IPS-NIHi7 (cell line): Measurements from ENCODE around the gene TMEM243.
"Not testable (repeated sequence)": the region's sequence is repeated elsewhere in the genome, so short reads cannot be mapped to it uniquely, and the experiment has no call there.

Experiments
- DNase-seq: peaks from one replicate; pipeline ENCODE4 v3.0.0; 2012; ENCODE audit warnings: mixed read lengths; ENCODE audit errors: extremely low spot score

Gene TMEM243

DNA sequence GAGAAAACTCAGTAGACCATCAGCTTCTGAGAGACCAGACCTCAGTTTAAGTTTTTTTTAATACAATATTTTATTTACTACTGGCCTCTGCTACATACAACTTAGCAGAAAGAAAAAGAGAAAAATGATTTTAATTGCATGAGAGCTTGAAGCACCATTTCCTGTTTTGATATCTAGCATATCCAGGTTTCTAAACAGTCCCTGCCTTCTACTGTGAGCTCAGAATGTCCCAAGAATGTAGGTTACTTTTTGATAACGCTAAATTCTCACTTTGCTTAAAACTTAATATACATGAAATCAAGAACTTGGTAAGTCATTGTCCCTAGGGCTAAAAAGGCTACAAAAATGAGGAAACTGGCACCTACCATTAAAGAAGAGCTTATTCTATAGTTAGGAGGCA, 7.0 kb downstream of the TMEM243 start:
- DNase-seq, result no peak

DNA sequence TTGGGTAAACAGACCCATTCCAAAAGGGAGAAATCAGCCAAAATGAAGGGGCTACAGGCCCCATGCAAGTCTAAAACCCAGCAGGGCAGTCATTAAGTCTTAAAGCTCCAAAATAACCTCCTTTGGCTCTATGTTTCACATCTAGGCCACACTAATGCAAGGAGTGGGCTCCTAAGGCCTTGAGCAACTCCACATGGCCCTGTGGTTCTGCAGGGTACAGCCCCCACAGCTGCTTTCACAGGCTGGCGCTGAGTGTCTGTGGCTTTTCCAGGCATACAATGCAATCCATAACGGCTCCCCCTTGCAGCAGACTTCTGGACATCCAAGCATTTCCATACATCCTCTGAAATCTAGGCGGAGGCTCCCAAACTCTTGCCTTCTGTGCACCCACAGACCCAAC, 9.0 kb downstream of the TMEM243 start:
- no peak for DNase-seq

DNA sequence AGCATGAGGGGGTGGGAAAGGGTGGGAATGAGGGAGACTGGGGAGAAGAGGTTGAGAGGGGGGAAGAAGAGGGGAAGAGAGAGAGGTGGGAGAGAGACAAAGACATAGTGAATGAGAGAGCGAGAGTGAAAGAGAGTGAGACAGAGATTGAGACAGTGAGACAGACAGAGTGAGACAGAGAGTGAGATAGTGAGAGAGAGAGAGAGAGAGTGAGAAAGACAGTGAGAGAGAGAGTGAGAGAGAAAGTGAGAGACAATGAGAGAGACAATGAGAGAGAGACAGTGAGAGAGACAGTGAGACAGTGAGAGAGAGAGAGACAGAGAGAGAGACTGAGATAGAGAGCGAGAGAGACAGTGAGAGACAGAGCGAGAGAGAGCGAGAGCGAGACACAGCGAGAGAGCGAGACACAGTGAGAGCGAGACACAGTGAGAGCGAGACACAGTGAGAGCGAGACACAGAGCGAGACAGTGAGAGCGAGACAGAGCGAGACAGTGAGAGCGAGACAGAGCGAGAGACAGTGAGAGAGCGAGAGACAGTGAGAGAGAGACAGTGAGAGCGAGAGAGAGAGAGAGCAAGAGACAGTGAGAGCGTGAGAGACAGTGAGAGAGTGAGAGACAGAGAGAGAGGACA, 10.1 kb downstream of the TMEM243 start:
- no peak for DNase-seq

DNA sequence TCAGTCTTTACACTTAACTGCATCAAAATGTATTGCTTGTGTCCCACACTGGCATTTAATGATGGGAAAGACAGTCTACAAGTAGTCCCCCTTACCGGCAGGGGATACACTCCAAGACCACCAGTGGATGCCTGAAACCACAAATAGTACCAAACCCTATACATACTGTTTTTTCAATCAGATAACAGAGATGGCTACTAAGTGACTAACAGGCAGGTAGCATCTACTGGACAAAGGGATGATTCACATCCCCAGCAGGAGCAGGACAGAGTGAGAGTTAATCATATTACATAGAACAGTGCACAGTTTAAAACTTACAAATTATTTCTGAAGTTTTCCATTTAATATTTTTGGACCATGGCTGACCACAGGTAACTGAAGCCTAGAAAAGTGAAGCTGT, 13.2 kb downstream of the TMEM243 start:
- no peak for DNase-seq

DNA sequence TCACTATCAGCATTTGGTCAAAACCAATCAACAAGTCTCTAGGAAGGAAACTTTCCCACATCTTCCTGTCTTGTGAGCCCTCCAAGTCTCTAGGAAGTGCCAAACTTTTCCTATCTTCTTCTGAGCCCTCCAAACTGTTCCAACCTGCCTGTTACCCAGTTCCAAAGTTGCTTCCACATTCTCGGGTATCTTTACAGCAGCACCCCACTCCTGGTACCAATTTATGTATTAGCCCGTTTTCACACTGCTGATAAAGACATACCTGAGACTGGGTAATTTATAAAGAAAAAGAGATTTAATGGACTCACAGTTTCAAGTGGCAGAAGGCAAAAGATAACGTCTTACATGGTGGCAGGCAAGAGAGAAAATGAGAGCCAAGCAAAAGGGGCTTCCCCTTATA, 13.8 kb downstream of the TMEM243 start:
- DNase-seq, result not testable (repeated sequence)

DNA sequence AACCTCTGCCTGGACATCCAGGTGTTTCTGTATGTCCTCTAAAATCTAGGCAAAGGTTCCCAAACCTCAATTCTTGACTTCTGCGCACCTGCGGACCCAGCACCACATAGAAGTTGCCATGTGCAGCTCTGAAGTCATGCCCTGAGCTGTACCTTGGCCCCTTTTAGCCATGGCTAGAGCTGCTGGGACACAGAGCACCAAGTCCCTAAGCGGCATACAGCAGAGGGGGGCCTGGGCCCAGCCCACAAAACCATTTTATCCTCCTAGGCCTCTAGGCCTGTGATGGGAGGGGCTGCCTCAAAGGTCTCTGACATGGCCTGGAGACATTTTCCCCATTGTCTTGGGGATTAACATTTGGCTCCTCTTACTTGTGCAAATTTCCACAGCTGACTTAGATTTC, 14.6 kb downstream of the TMEM243 start:
- no peak for DNase-seq

DNA sequence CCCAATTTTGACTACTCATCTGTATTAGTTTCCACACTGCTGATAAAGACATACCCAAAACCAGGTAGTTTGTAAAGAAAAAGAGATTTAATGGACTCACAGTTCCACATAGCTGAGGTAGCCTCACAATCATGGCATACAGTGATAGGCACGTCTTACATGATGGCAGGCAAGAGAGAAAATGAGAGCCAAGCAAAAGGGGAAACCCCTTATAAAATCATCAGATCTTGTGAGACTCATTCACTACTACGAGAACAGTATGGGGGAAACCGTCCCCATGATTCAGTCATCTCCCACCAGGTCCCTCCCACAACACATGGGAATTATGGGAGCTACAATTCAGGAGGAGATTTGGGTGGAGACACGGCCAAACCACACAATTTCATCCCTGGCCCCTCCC, 15.6 kb downstream of the TMEM243 start:
- not testable (repeated sequence) for DNase-seq

DNA sequence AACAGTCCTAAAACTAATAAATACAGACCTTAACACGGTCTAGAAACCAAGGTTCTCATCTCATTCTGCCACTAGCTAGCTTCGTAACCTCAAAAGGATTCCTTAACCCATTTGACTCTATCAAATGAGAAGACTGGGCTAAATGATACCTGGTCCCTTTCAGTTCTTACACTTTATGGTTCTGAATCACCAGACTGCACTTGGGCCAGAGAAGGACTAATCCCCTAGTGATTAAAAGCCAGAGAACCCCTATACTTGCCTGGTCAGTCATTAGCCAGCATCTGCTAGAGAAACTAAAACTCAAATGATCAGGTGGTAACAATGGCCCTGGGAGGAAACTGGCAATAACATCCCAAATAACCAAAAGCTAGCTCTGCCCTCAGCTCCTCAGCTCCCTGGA, 16.8 kb downstream of the TMEM243 start:
- no peak for DNase-seq

DNA sequence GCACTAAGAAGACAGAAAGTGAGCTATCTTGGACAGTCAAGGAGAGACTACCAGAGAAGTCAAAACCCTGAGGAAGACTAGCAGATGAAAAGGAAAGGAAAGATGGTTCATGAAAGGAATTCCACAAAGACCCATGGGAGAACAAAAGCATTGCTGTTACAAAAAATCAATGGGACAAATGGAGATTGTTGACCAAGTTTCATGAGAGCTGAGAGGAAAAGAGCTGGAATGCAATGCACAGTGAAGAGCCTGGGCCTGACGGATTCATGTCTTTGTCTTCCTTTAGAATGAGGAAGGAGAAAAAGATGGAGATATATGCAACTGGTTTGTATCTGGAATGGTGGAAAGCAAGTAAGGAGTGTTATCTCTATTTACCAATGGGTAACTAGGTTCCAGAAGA, 17.3 kb downstream of the TMEM243 start:
- no peak for DNase-seq

DNA sequence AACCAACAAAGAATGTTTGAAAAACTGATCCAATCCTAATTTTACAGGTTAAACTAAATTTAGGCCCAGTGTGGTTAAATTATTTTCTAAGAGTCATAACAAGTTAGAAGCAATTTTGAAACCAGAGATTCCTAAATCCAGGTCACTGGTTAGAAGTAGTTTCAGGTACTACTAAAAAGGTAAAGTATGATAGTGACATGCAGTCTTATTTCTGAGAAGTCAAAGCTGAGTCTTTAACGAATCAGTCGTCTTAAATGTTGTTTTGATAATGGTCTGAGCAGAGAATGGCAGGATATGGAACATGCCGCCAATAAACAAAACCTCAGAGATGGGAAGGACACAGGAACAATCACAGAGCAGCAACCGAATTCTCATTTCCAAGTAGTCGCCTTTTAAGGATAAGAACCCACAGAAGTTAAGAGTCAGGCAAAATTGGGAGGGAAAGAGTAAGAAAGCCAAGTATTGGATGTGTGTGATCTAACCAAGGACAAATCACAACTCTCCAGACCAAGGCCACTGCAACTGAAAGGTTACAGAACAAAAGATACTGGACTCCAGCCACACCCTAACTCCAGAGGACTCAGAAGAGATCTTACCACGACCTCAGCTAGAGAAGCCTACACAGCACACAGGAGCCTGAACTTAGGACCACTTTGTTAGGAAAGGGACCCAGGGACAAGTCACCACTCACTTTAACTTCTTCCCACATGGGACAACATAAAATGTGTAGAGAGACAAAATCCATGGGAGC, 19.7 kb downstream of the TMEM243 start:
- no peak for DNase-seq

DNA sequence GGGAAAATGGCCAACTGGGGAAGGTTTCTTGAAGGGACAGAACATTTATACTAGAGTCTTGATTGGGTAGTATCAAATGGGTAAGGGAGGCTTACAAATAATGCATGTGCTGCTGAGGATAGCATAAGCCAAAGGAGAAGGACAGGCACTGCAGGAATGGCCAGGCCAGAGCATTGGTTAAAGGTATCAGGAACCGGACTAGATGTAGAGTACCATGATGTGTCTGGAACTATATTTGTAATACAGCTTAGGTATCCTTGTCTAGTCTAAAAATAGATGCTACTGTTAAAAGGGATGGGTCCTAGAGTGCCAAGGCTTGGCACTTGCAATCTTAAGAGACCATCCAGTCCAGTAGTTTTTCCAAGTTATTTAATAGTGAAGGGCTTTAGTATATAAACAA, 20.3 kb downstream of the TMEM243 start:
- no peak for DNase-seq

DNA sequence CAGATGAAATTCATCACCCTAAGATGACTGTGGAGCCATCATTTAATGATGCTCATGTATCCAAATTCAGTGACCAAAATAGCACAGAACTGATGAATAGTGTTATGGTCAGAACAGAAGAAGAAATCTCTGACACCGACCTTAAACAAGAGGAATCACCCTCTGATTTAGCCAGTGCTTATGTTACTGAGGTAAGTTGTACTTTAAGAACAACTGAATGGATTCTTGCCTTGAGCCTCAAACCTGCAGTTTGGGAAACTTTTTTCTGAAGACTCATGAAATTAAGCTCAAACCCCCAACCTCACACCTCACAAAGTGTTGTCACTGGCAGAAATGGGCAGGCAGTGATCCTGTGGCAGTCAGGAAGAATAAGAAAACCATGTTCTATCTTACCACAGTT, 25.6 kb downstream of the TMEM243 start:
- no peak for DNase-seq

DNA sequence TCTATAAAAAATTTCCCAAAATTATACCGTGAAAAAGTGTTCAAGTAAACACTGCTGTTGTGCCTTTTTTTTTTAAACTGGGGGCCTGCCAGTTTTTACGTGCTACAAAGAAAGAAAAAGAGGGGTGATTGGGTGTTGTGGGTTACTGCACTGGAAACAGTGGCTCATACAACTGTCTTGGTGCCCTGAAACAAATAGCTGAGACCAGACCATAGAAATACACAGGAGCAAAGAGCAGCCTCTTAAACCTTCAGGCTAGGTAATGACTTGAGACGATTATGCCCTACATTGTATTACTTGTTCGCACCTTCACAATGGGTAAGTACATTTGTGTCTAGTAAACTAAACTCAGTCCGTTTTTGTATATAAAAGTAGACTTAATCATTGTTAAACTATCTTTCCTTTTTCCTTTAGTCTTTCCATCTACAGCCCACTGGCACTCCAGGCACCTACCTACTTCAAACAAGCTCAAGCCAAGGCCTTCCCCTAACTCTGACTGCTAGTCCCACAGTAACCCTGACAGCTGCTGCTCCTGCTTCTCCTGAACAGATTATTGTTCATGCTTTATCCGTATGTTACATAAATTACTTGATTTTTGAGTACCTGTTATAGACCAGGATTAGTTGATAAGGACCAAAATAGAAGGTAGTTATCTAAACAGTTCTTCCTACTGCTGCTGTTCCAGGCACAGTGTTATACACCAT, 26.6 kb downstream of the TMEM243 start:
- DNase-seq, result no peak

DNA sequence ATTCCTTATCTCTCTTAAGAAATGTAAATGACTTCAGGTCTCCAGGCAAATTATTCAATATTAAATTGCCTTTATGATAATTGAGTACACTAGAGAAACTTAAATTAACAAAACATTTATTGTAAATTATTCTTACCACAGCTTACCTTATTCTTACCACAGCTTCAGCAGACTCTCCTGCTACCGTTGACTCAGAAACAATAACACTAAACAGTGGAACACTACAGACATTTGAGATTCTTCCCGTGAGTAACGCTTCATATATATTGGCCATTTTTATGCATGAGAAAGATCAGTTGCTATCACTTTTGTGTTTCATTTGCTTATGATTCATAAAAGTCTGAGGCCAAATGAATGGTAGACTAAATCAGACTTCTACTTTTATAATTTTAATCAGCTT, 28.7 kb downstream of the TMEM243 start:
- DNase-seq, result no peak

DNA sequence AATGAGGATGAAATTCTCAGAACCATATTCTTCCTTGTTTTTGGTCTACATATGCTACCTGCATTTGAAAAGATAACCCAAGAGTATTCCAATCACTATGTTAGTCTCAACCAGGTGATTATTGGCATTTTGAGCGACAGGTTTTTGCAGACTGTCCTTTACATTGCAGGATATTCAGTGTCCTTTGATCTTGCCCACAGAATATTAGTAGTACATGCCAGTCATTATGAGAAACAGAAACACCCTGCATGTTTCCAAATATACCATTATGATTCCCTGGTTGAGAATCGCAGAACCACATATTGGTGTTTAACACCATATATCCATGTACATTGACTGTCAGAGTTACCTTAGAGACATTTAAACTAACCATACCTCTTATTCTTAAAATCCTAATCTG, 30.6 kb downstream of the TMEM243 start:
- DNase-seq, result no peak

DNA sequence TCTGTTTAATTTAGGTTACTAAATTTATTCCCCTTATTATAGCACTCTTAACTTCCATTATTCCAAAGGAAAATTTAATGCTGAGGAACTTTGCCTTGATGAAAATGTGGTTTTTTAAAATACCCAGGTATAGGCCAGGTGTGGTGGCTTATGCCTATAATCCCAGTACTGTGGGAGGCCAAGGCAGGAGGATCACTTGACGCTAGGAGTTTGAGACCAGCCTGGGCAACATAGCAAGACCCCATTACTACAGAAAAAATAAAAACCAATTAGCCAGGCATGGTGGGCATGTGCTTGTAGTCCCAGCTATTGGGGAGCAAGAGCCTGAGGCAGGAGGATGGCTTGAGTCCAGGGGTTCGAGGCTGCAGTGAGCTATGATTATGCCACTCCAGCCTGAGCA, 32.4 kb downstream of the TMEM243 start:
- no peak for DNase-seq

DNA sequence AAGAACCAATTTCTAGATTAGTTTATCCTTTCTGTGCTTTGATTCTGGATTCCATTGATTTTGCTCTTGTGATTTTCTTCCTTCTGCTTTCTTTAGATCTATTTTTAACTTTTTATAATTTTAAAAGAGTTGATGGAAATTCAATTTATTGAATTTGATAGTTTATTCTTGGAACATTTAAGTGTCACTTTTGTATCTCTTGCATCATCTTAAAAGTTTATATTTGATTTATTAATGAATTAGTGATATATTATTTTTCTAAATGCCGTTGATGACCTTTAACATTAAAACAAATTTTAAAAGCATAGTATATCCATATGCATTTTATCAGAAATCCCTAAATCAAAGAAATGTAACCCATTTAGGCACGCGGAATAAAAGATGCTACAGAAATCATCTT, 40.4 kb downstream of the TMEM243 start:
- DNase-seq, result no peak

DNA sequence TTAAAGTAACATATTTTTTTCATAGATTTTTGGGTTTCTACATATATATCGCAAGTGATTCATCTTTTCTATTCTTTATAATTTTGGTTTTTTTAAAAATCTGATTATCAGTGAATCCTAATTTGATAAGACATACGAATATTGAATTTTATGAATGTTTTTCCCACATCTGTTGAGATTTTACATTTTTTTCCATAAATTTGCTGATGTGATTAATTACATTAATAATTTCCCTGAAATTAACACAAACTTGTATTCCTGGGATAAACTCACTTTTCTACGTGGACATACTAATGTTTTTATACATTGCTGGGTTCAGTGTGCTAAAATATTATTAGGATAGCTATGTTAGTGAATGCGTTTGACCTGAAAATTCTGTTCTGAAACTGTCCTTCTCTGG, 41.2 kb downstream of the TMEM243 start:
- no peak for DNase-seq

DNA sequence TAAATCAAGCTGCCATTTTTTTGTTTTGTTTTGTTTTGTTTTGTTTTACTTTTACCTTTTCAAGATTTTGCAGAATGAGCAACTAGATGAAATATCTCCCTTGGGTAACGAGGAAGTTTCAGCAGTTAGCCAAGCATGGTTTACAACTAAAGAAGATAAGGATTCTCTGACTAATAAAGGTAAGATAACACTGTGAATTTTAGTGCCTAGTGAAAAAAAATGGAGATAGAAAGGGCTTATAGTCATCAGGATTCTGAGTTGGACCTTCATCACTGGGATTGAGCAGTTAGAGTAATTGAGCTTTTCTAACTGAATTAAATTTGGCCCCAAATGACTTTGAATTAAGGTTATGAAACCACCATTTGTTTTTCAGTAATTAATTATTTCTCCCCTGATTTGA, 46.1 kb downstream of the TMEM243 start:
- DNase-seq, result no peak

DNA sequence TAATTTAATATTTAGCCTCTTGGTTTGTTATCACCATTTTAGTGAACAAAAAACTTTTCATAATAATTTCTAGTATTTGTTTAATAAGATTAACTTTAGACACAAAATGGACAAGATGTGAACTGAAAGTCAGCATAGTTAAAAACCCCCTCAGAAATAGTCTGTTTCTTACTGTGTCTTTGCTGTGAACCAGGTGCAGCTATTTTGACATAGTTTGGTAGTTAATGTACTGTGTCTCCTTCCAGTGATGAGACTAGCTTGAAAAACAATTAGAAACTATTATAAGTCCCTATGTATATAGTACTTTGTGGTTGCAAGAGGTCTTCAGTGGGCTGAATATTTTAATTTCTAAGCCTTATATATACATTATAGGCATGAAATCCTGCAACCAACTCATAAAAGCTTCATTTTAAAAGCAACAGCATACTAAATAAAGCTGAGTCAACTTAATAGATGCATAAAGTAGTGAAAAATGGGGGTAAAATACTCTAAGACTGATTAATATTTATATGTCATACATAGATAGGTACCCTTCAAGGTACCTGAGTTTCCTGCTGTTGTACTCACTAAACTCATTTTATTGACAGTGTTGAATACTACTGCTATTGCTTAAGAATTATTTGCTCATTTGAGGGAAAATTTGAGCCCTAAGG, 48.1 kb downstream of the TMEM243 start:
- DNase-seq, result no peak

DNA sequence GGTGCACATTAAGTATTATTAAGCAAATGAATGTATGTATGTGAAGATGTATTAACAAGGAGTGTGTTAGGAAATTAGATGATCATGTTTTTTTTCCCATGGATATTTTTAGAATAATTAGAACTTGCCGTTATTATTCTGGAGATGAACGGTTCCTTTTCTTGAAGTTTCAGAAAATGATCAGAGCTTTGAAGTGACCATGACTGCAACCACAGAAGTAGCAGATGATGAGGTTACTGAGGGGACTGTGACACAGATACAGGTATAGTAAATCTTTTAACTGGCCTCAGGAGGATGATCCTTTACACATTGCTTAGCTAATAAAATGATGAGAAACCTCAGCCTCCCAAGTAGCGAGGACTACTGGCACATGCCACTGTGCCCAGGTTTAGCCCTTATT, 48.7 kb downstream of the TMEM243 start:
- no peak for DNase-seq

DNA sequence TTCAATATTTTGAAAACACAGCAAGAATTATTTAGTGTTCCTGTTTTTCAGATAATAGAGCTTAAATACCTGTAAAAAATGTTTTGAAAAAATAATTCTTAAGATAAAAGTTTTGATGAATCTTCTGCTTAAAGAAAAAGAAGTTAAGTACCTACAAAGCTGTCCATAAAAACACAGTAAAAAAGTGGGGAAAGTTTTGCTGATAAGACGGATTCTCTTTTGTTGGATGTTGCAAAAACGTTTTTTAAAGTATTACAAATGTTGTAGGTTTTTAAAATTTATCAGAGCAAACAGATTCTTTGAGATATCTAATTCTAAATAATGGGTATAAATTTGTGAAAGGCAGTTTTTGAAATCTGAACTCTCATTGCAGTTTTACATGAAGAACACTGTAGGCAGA, 55.1 kb downstream of the TMEM243 start:
- DNase-seq, result no peak

DNA sequence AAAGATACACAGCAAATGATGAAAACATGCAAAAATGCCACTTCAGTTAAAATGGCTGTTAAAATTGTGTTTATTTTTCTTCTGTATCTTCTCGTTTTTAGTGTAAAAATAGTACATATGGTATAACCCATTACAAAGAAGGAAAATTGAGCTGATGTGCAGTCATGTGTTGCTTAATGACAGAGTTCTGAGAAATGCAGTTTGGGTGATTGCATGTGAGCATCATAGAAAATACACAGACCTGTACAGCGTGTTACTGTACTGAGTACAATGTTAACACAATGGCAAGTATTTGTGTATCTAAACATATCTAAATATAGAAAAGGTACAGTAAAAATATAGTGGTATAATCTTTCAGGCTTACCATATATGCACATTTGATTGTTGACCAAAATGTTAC, 60.0 kb downstream of the TMEM243 start:
- DNase-seq, result no peak
